Trophoblast cell (in vitro differentiated cells and primary cell): Measurements from ENCODE around the gene MIGA2.

Experiments used
- DNase-seq, 2 donors: peaks; one replicate each; pipeline ENCODE4 v3.0.0-alpha.2; 2016
- H2AFZ ChIP-seq: 2 replicates; pipeline ENCODE4 v1.6.1; 2013; ENCODE audit warnings: low read length, moderate library complexity, mild to moderate bottlenecking; ENCODE audit not compliant: insufficient read depth, poor library complexity
- H2AK5ac ChIP-seq: 2 replicates; pipeline ENCODE4 v1.6.1; 2013; ENCODE audit warnings: mild to moderate bottlenecking, low read length
- H2BK120ac ChIP-seq: 2 replicates; pipeline ENCODE4 v1.6.1; 2013; ENCODE audit warnings: low read length, mild to moderate bottlenecking, moderate library complexity; ENCODE audit not compliant: insufficient read depth, poor library complexity
- H2BK12ac ChIP-seq: 2 replicates; pipeline ENCODE4 v1.6.1; 2013; ENCODE audit warnings: mild to moderate bottlenecking, low read length, moderate library complexity
- H2BK5ac ChIP-seq: 2 replicates; pipeline ENCODE4 v1.6.1; 2013; ENCODE audit warnings: low read length, low read depth, moderate library complexity, mild to moderate bottlenecking; ENCODE audit not compliant: poor library complexity
- H3K14ac ChIP-seq: 2 replicates; pipeline ENCODE4 v1.6.1; 2013; ENCODE audit warnings: mild to moderate bottlenecking, low read length
- H3K18ac ChIP-seq: 2 replicates; pipeline ENCODE4 v1.6.1; 2013; ENCODE audit warnings: mild to moderate bottlenecking, low read length
- H3K23ac ChIP-seq: 2 replicates; pipeline ENCODE4 v1.6.1; 2013; ENCODE audit warnings: low read length
- H3K27ac ChIP-seq: 2 replicates; pipeline ENCODE4 v1.5.1; 2013; ENCODE audit warnings: low read depth, mild to moderate bottlenecking, inconsistent platforms, low read length, moderate library complexity
- H3K27me3 ChIP-seq: 2 replicates; pipeline ENCODE4 v1.6.1; 2013; ENCODE audit warnings: inconsistent platforms, mild to moderate bottlenecking, low read length, moderate library complexity; ENCODE audit not compliant: insufficient read depth
- H3K36me3 ChIP-seq, 2 experiments: 1 replicate in 1 of 2; 2 replicates in 1 of 2; pipeline ENCODE4 v1.6.1; 2013; ENCODE audit warnings: low read length in 2 of 2, mild to moderate bottlenecking in 2 of 2, moderate library complexity in 1 of 2; ENCODE audit not compliant: insufficient read depth in 2 of 2, control insufficient read depth in 1 of 2
- H3K4ac ChIP-seq: 2 replicates; pipeline ENCODE4 v1.6.1; 2013; ENCODE audit warnings: low read depth, mild to moderate bottlenecking, low read length, moderate library complexity
- H3K4me1 ChIP-seq, 2 experiments: 1 replicate in 1 of 2; 2 replicates in 1 of 2; pipeline ENCODE4 v1.6.1; 2013; ENCODE audit warnings: low read length in 2 of 2, mild to moderate bottlenecking in 2 of 2, moderate library complexity in 1 of 2; ENCODE audit not compliant: insufficient read depth in 2 of 2, control insufficient read depth in 1 of 2
- H3K4me2 ChIP-seq: 2 replicates; pipeline ENCODE4 v1.6.1; 2013; ENCODE audit warnings: inconsistent platforms, mild to moderate bottlenecking, low read length, moderate library complexity
- H3K4me3 ChIP-seq: 2 replicates; pipeline ENCODE4 v1.5.1; 2013; ENCODE audit warnings: mild to moderate bottlenecking, low read depth, low read length, inconsistent platforms
- H3K79me1 ChIP-seq: one replicate; pipeline ENCODE4 v1.6.1; 2013; ENCODE audit warnings: low read length
- H3K79me2 ChIP-seq: 2 replicates; pipeline ENCODE4 v1.6.1; 2013; ENCODE audit warnings: low read length, mild to moderate bottlenecking; ENCODE audit not compliant: control insufficient read depth, insufficient read depth, poor library complexity
- H3K9ac ChIP-seq: 2 replicates; pipeline ENCODE4 v1.6.1; 2013; ENCODE audit warnings: mild to moderate bottlenecking, low read length
- H3K9me3 ChIP-seq: 2 replicates; pipeline ENCODE4 v1.6.1; 2013; ENCODE audit warnings: low read depth, mild to moderate bottlenecking, control low read depth, inconsistent platforms, low read length; ENCODE audit not compliant: insufficient read depth
- H4K12ac ChIP-seq: 2 replicates; pipeline ENCODE4 v1.6.1; 2013; ENCODE audit warnings: low read depth, mild to moderate bottlenecking, low read length, moderate library complexity
- H4K8ac ChIP-seq: 2 replicates; pipeline ENCODE4 v1.6.1; 2013; ENCODE audit warnings: low read depth, mild to moderate bottlenecking, low read length, moderate library complexity
- H4K91ac ChIP-seq: one replicate; pipeline ENCODE4 v1.6.1; 2013; ENCODE audit warnings: low read depth, mild to moderate bottlenecking, low read length, moderate library complexity
- WGBS: extraction: QIAGEN DNeasy Blood & Tissue Kit; methylation state at CpG from one replicate; pipeline ENCODE4 v1.1.7; 2013; ENCODE audit warnings: missing lambda C conversion rate; ENCODE audit not compliant: insufficient read length, insufficient coverage; ENCODE audit errors: extremely low coverage; 5-methylcytosine and 5-hydroxymethylcytosine counted together

The MIGA2 gene

DNA sequence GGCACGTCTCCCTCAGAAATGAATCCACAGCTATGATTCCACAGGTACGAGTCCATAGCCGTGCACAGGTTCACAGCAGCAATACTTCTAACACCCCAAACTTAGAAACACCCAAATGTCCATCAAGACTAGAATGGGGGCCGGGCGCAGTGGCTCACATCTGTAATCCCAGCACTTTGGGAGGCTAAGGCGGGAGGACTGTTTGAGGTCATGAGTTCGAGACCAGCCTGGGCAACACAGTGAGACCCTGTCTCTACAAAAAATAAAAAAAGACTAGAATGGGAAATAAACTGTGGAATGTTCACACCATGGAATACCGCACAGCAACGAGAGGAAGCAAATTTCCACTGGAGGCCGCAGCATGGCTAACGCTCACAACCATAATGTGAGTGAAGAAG is 40.2 kb downstream of the MIGA2 start:
- H3K23ac ChIP-seq, result no peak overlapping the region
- no peak overlapping the region for H3K4ac ChIP-seq
- H3K18ac ChIP-seq, result no peak overlapping the region
- H3K79me2 ChIP-seq, result peaks cover 5% of the 10 kb centered on the region
- no peak overlapping the region for H2BK12ac ChIP-seq
- H4K91ac ChIP-seq, result no peak overlapping the region
- peaks cover under 1 to 3% of the 10 kb centered on the region in 2 experiments for H3K36me3 ChIP-seq
- H4K12ac ChIP-seq, result no peak overlapping the region
- H2BK120ac ChIP-seq, result no peak overlapping the region
- H2AK5ac ChIP-seq, result no peak overlapping the region
- no peak overlapping the region for H2BK5ac ChIP-seq
- no peak overlapping the region for H3K27ac ChIP-seq
- no peak overlapping the region for H4K8ac ChIP-seq
- H3K27me3 ChIP-seq, result no peaks in the 10 kb centered on the region
- no peak for DNase-seq
- no peak overlapping the region for H3K4me3 ChIP-seq
- WGBS, result no CpG with 5 or more reads among the region's 11 CpGs
- H3K79me1 ChIP-seq, result peaks cover 6% of the 10 kb centered on the region
- no peak overlapping the region for H3K4me2 ChIP-seq
- H3K9ac ChIP-seq, result no peak overlapping the region
- no peaks in the 10 kb centered on the region for H3K9me3 ChIP-seq
- H3K4me1 ChIP-seq, result peaks cover 6% of the 10 kb centered on the region in 2 experiments
- no peak overlapping the region for H2AFZ ChIP-seq
- H3K14ac ChIP-seq, result no peak overlapping the region

DNA sequence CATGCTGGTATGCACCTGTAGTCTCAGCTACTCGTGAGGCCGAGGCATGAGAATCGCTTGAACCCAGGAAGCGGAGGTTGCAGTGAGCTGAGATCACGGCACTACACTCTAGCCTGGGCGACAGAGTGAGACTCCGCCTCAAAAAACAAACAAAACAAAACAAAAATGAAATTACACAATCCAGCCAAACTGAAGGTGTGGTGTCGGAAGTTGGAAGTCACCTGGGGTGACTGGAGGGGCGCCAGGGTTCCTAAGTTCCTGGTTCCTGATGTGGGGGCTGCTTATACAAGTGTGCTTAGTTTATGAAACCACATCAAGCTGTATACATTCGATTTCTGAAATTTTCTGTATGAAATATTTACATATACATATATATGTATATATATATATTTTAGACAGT is 40.8 kb downstream of the MIGA2 start:
- peaks cover 6% of the 10 kb centered on the region for H3K79me2 ChIP-seq
- no CpG with 5 or more reads among the region's 10 CpGs for WGBS
- peaks cover 7% of the 10 kb centered on the region for H3K79me1 ChIP-seq

DNA sequence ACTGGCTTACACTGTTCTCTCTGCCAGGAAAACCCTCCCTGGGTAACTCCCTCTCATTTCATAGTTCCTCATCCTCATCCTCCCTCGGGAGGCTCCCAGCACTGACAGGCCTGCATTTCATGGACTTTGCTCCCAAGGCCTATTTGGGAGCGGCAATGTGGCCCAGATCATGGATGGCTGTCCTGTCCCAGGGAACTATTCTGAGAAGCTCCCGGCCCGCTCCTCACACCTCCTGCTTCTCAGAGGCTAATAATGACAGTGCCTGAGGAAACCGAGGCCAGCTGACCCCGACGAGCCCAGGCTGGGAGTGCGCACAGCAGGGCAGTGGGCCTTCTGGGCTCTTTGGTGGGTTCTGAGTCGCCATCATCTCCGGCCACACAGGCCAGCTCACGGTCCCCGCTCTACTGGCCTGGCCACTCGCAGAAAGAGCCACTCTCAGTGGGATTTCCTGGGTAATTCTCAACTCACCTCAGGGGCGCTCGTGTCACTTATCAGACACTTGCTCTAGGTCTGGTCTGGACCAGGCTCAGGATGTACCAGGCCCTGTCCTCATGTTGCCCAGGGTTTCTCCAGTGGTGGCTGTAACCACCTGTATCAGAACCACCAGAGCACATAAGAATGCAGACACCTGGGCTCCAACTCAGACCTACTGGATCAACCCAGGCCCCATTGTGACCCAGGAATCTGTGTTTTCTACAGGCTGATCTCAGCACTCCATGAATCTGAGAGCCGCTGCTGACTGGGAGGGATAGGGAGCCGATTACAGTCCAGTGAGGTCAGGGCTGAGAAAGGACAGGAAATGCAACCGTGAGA is 42.5 kb downstream of the MIGA2 start:
- Histone ChIP-seq H3K79me1 (peaks cover 7% of the 10 kb centered on the region), H2BK5ac (no peak overlapping the region), H4K8ac (no peak overlapping the region), H2BK120ac (no peak overlapping the region), H4K12ac (no peak overlapping the region), H3K14ac (no peak overlapping the region), H3K23ac (no peak overlapping the region), H4K91ac (no peak overlapping the region), H2BK12ac (no peak overlapping the region), H3K27ac (no peak overlapping the region), H3K9me3 (peaks cover 1% of the 10 kb centered on the region), H3K79me2 (peaks cover 6% of the 10 kb centered on the region), H3K4me1 (peaks cover 11 to 12% of the 10 kb centered on the region in 2 experiments), H3K4me3 (no peak overlapping the region), H3K18ac (no peak overlapping the region), H3K36me3 (peaks cover 0 to 2% of the 10 kb centered on the region in 2 experiments), H3K27me3 (no peaks in the 10 kb centered on the region), H3K9ac (no peak overlapping the region), H2AFZ (no peak overlapping the region), H3K4me2 (no peak overlapping the region), H2AK5ac (no peak overlapping the region), H3K4ac (no peak overlapping the region)
- WGBS, result no CpG with 5 or more reads among the region's 18 CpGs
- DNase-seq, result no peak

More for the DNA sequence above, 40.8 kb downstream of the MIGA2 start:
- Histone ChIP-seq H4K91ac (no peak overlapping the region), H3K4me1 (peaks cover 11 to 12% of the 10 kb centered on the region in 2 experiments), H3K27me3 (no peaks in the 10 kb centered on the region), H2BK12ac (no peak overlapping the region), H4K12ac (no peak overlapping the region), H3K23ac (no peak overlapping the region), H4K8ac (no peak overlapping the region), H3K4me2 (no peak overlapping the region), H3K14ac (no peak overlapping the region), H3K4me3 (no peak overlapping the region), H2BK5ac (no peak overlapping the region), H2AK5ac (no peak overlapping the region), H3K27ac (no peak overlapping the region), H3K9ac (no peak overlapping the region), H3K18ac (no peak overlapping the region), H3K9me3 (no peaks in the 10 kb centered on the region), H3K4ac (no peak overlapping the region), H2BK120ac (no peak overlapping the region), H3K36me3 (no peaks in the 10 kb centered on the region), H2AFZ (no peak overlapping the region)
- DNase-seq, result no peak

DNA sequence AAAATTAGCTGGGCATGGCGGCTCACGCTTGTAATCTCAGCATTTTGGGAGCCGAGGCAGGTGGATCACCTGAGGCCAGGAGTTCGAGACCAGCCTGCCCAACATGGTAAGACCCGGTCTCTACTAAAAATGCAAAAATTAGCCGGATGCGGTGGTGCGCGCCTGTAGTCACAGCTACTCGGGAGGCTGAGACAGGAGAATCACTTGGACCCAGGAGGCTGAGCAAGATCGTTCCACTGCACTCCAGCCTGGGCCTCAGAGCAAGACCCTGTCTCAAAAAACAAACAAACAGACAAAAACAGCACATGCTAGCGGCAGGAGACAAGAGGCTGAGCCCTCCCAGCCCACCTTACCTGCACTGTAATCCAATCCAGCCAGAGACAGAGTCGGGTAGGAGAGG is 43.4 kb downstream of the MIGA2 start:
- H3K9ac ChIP-seq, result no peak overlapping the region
- H3K14ac ChIP-seq, result no peak overlapping the region
- no peak overlapping the region for H4K8ac ChIP-seq
- DNase-seq, result no peak
- no peak overlapping the region for H2AK5ac ChIP-seq
- H4K91ac ChIP-seq, result no peak overlapping the region
- no peak overlapping the region for H3K23ac ChIP-seq
- peaks cover 7% of the 10 kb centered on the region for H3K79me1 ChIP-seq
- H3K79me2 ChIP-seq, result peaks cover 6% of the 10 kb centered on the region
- H2BK5ac ChIP-seq, result no peak overlapping the region
- peak overlapping the region; percentile 81 for H3K4me2 ChIP-seq
- peaks cover 2 to 9% of the 10 kb centered on the region in 2 experiments for H3K36me3 ChIP-seq
- H4K12ac ChIP-seq, result no peak overlapping the region
- H3K4me1 ChIP-seq, result peaks cover 11 to 12% of the 10 kb centered on the region in 2 experiments
- no peak overlapping the region for H2BK12ac ChIP-seq
- WGBS, result no CpG with 5 or more reads among the region's 13 CpGs
- H3K4ac ChIP-seq, result no peak overlapping the region
- no peaks in the 10 kb centered on the region for H3K27me3 ChIP-seq
- H3K4me3 ChIP-seq, result no peak overlapping the region
- H2AFZ ChIP-seq, result no peak overlapping the region
- H3K18ac ChIP-seq, result no peak overlapping the region
- H3K27ac ChIP-seq, result no peak overlapping the region
- H2BK120ac ChIP-seq, result no peak overlapping the region
- peaks cover 1% of the 10 kb centered on the region for H3K9me3 ChIP-seq
